ENCODE results near the gene APC. TPM values are rescaled to one million over a fixed set of nuclear protein-coding genes. Genes with fewer than 3 reads are reported as not detected.
"Not testable (repeated sequence)": the region's sequence is repeated elsewhere in the genome, so short reads cannot be mapped to it uniquely, and the experiment has no call there.

The APC gene
- total and polyA plus RNA-seq, 2 donors = 6.4 to 25.5 TPM

DNA sequence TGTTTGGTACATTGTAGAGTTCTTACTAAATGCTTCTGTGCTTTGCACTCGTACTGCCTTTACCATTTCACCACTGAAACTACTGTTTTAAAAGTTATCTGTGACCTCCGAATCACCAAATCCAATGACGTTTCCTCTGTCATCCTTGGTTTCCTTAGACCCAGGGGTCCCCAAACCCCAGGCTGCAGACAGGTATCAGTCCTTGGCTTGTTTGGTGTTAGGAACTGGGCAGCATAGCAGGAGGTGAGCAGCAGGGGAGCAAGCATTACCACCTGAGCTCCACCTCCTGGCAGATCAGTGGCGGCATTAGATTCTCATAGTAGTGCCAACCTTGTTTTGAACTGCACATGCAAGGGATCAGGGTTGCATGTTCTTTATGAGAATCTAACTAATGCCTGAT, 26.8 kb upstream of the APC start:
- no peak for DNase-seq (ENCODE audit: low read depth in 6 of 9, low spot score in 9 of 9)
- Histone ChIP-seq H3K9me3 (ENCODE audit: control insufficient read depth in 2 of 2, insufficient read depth in 1 of 2, low read length in 1 of 2) (no peaks in the 10 kb centered on the region), H3K4me1 (ENCODE audit: control insufficient read depth in 2 of 2, insufficient read depth in 2 of 2, low read length in 2 of 2) (peaks cover 17 to 24% of the 10 kb centered on the region in 2 donors), H3K36me3 (ENCODE audit: control insufficient read depth in 2 of 2, insufficient read depth in 2 of 2, low read length in 1 of 2) (no peaks in the 10 kb centered on the region), H3K27ac (ENCODE audit: low read depth in 1 of 2, low read length in 1 of 2) (no peak overlapping the region), H3K27me3 (ENCODE audit: control insufficient read depth in 2 of 2, insufficient read depth in 1 of 2, low read length in 1 of 2) (no peaks in the 10 kb centered on the region), H3K4me3 (ENCODE audit: low read length in 2 of 2) (no peak overlapping the region)
- 96% methylated on average over 4 of the region's 4 CpGs for WGBS

DNA sequence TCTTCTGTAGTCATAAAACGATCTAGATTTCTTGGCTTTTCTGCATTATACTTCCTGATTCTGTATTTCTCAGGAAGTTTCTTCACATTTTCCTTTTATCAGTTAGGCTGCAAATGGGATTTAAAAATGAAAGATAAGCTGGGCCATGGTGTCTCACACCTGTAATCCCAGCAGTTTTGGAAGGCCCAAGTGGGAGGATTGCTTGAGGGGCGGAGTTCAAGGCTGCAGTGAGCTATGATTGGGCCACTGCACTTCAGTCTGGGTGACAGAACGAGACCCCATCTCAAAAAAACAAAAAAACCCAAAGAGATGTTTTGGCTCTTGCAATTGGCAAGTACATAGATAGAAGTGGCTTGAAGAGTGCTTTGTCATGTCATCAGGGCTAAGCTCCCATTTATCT, 26.2 kb upstream of the APC start:
- Histone ChIP-seq H3K4me3 (ENCODE audit: low read length in 2 of 2) (no peak overlapping the region), H3K4me1 (ENCODE audit: control insufficient read depth in 2 of 2, insufficient read depth in 2 of 2, low read length in 2 of 2) (peaks cover 17 to 24% of the 10 kb centered on the region in 2 donors), H3K9me3 (ENCODE audit: control insufficient read depth in 2 of 2, insufficient read depth in 1 of 2, low read length in 1 of 2) (no peaks in the 10 kb centered on the region), H3K27ac (ENCODE audit: low read depth in 1 of 2, low read length in 1 of 2) (no peak overlapping the region), H3K27me3 (ENCODE audit: control insufficient read depth in 2 of 2, insufficient read depth in 1 of 2, low read length in 1 of 2) (no peaks in the 10 kb centered on the region), H3K36me3 (ENCODE audit: control insufficient read depth in 2 of 2, insufficient read depth in 2 of 2, low read length in 1 of 2) (no peaks in the 10 kb centered on the region)
- WGBS = 91% methylated on average over 3 of the region's 3 CpGs
- DNase-seq (ENCODE audit: low read depth in 6 of 9, low spot score in 9 of 9) = no peak

DNA sequence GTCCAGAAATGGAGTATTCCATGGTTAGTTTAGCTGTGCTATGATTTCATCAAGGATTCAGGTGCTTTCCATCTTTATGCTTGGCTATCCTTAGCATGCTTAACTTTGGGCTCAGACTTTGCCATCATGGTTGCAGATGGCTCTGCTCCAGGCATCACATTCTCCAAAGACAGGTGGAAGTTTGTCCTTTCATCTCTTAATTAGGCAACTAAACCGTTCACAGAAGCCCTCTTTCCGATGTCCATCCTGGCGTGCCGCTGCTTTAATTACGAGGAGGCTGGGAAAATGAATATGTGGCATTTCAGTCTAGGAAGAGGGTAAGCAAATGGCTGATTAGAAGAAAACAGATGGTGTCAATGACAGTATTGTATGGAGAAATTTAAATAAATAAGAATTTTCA, 24.5 kb upstream of the APC start:
- H3K36me3 ChIP-seq (ENCODE audit: control insufficient read depth in 2 of 2, insufficient read depth in 2 of 2, low read length in 1 of 2) = no peaks in the 10 kb centered on the region
- no peaks in the 10 kb centered on the region for H3K27me3 ChIP-seq (ENCODE audit: control insufficient read depth in 2 of 2, insufficient read depth in 1 of 2, low read length in 1 of 2)
- WGBS = 97% methylated on average over 5 of the region's 5 CpGs
- no peak for DNase-seq (ENCODE audit: low read depth in 6 of 9, low spot score in 9 of 9)
- no peak overlapping the region for H3K27ac ChIP-seq (ENCODE audit: low read depth in 1 of 2, low read length in 1 of 2)
- H3K4me1 ChIP-seq (ENCODE audit: control insufficient read depth in 2 of 2, insufficient read depth in 2 of 2, low read length in 2 of 2) = peaks cover 13 to 18% of the 10 kb centered on the region in 2 donors
- H3K9me3 ChIP-seq (ENCODE audit: control insufficient read depth in 2 of 2, insufficient read depth in 1 of 2, low read length in 1 of 2) = no peaks in the 10 kb centered on the region
- no peak overlapping the region for H3K4me3 ChIP-seq (ENCODE audit: low read length in 2 of 2)

DNA sequence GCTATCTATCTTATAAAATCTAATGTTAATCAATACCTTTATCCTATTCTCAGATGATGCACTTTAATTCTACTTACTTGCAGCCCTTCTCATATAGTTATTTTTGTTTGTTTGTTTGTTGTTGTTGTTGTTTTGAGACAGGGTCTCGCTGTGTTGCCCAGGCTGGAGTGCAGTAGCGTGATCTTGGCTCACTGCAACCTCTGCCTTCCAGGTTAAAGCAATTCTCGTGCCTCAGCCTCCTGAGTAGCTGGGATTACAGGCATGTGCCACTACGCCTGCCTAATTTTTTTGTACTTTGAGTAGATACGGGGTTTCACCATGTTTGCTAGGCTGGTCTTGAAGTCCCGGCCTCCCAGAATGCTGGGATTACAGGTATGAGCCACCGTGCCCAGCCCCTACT, 20.8 kb upstream of the APC start:
- not testable (repeated sequence) for H3K27ac ChIP-seq (ENCODE audit: low read depth in 1 of 2, low read length in 1 of 2); DNase-seq (ENCODE audit: low read depth in 6 of 9, low spot score in 9 of 9); H3K4me3 ChIP-seq (ENCODE audit: low read length in 2 of 2); H3K36me3 ChIP-seq (ENCODE audit: control insufficient read depth in 2 of 2, insufficient read depth in 2 of 2, low read length in 1 of 2); H3K4me1 ChIP-seq (ENCODE audit: control insufficient read depth in 2 of 2, insufficient read depth in 2 of 2, low read length in 2 of 2); H3K9me3 ChIP-seq (ENCODE audit: control insufficient read depth in 2 of 2, insufficient read depth in 1 of 2, low read length in 1 of 2); H3K27me3 ChIP-seq (ENCODE audit: control insufficient read depth in 2 of 2, insufficient read depth in 1 of 2, low read length in 1 of 2)
- 98% methylated on average over 7 of the region's 7 CpGs for WGBS

DNA sequence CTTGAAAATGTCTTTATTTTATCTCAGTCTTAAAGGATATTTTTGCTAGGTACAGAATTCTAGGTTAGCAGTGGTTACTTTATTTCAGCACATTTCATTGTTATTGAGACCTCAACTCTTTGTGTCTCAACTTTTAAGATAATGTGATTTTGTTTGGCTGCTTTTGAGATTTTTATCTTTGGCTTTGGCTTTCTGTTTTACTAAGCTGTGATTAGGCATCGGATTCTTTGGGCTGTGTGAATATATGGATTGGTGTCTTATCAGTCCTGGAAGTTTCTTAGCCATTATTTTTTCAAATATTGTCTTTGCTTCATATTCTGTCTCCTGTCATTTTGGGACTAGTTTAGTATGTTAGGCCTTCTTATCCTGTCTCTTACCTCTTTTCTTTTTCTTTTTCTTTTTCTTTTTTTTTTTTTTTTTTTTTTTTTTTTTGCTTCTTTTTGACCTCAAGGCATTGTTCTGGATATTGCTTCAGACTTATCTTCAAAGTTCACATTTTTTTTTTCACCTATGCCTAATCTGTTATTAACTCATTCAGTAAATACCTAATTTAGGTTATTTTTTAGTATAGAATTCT, 20.1 kb upstream of the APC start:
- Histone ChIP-seq H3K4me1 (ENCODE audit: control insufficient read depth in 2 of 2, insufficient read depth in 2 of 2, low read length in 2 of 2) (no peaks in the 10 kb centered on the region), H3K27ac (ENCODE audit: low read depth in 1 of 2, low read length in 1 of 2) (no peak overlapping the region), H3K36me3 (ENCODE audit: control insufficient read depth in 2 of 2, insufficient read depth in 2 of 2, low read length in 1 of 2) (no peaks in the 10 kb centered on the region), H3K27me3 (ENCODE audit: control insufficient read depth in 2 of 2, insufficient read depth in 1 of 2, low read length in 1 of 2) (no peaks in the 10 kb centered on the region), H3K9me3 (ENCODE audit: control insufficient read depth in 2 of 2, insufficient read depth in 1 of 2, low read length in 1 of 2) (no peaks in the 10 kb centered on the region), H3K4me3 (ENCODE audit: low read length in 2 of 2) (no peak overlapping the region)
- DNase-seq (ENCODE audit: low read depth in 6 of 9, low spot score in 9 of 9) = no peak
- 97% methylated on average over 1 of the region's 1 CpG for WGBS

DNA sequence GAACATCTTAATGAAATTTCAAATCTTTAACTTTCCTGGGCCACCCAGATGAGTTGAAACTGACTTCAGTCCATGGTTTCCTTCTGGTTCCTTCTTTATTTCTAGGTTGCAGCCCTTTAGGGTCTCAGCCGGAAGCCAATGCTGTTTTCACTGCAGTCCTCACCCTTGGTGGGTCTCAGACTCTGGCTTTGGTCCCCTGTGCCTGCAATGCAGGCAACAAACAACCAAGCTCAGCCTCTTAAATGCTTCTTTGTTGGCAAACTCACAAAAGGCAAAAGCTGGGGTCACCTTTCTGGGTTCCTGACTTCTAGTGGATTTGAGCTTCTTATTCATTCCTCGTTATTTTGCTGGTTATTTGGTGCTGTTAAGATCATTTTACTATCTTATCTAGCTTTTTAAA, 19.3 kb upstream of the APC start:
- Histone ChIP-seq H3K9me3 (ENCODE audit: control insufficient read depth in 2 of 2, insufficient read depth in 1 of 2, low read length in 1 of 2) (no peaks in the 10 kb centered on the region), H3K4me3 (ENCODE audit: low read length in 2 of 2) (no peak overlapping the region), H3K36me3 (ENCODE audit: control insufficient read depth in 2 of 2, insufficient read depth in 2 of 2, low read length in 1 of 2) (no peaks in the 10 kb centered on the region), H3K27me3 (ENCODE audit: control insufficient read depth in 2 of 2, insufficient read depth in 1 of 2, low read length in 1 of 2) (no peaks in the 10 kb centered on the region), H3K4me1 (ENCODE audit: control insufficient read depth in 2 of 2, insufficient read depth in 2 of 2, low read length in 2 of 2) (no peaks in the 10 kb centered on the region), H3K27ac (ENCODE audit: low read depth in 1 of 2, low read length in 1 of 2) (no peak overlapping the region)
- DNase-seq (ENCODE audit: low read depth in 6 of 9, low spot score in 9 of 9) = no peak
- 98% methylated on average over 2 of the region's 2 CpGs for WGBS

DNA sequence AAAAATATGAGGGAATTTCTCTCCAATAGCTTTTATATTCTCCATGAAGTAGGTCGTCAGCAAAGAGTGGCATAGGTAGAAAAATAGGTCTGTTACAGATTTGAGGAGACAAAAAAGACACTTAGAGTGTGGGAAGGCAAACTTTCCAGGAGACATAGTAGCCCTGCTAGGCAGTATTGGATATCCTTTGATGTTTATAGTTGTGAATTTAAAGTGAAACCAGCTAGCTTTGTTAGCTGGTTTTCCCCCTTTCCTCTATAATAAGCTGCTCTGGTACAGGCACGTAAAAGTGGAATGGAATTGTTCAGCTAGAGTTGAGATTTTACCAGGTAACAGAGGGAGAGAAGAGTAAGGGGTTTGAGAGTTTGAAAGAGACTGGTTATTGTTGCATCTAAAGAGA, 17.1 kb upstream of the APC start:
- H3K4me1 ChIP-seq (ENCODE audit: control insufficient read depth in 2 of 2, insufficient read depth in 2 of 2, low read length in 2 of 2) = no peaks in the 10 kb centered on the region
- H3K27ac ChIP-seq (ENCODE audit: low read depth in 1 of 2, low read length in 1 of 2) = no peak overlapping the region
- H3K27me3 ChIP-seq (ENCODE audit: control insufficient read depth in 2 of 2, insufficient read depth in 1 of 2, low read length in 1 of 2) = no peaks in the 10 kb centered on the region
- H3K4me3 ChIP-seq (ENCODE audit: low read length in 2 of 2) = no peak overlapping the region
- no peak for DNase-seq (ENCODE audit: low read depth in 6 of 9, low spot score in 9 of 9)
- 90% methylated on average over 2 of the region's 2 CpGs for WGBS
- H3K9me3 ChIP-seq (ENCODE audit: control insufficient read depth in 2 of 2, insufficient read depth in 1 of 2, low read length in 1 of 2) = no peaks in the 10 kb centered on the region
- H3K36me3 ChIP-seq (ENCODE audit: control insufficient read depth in 2 of 2, insufficient read depth in 2 of 2, low read length in 1 of 2) = no peaks in the 10 kb centered on the region

DNA sequence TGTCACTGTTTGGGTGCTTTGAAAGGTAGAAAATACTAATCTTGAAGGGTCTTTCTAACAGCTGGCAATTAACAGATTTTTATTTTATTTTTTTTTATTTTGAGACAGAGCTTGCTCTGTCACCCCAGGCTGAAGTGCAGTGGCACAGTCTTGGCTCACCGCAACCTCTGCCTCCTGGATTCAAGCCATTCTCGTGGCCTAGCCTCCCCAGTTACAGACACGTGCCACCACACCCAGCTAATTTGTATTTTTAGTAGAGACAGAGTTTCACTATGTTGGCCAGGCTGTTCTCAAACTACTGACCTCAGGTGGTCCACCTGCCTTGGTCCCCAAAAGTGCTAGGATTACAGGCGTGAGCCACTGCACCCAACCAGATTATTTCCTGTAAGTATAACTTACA, 12.8 kb upstream of the APC start:
- no peaks in the 10 kb centered on the region for H3K27me3 ChIP-seq (ENCODE audit: control insufficient read depth in 2 of 2, insufficient read depth in 1 of 2, low read length in 1 of 2)
- WGBS = 96% methylated on average over 4 of the region's 4 CpGs
- H3K9me3 ChIP-seq (ENCODE audit: control insufficient read depth in 2 of 2, insufficient read depth in 1 of 2, low read length in 1 of 2) = no peaks in the 10 kb centered on the region
- no peak overlapping the region for H3K4me3 ChIP-seq (ENCODE audit: low read length in 2 of 2)
- no peak overlapping the region for H3K27ac ChIP-seq (ENCODE audit: low read depth in 1 of 2, low read length in 1 of 2)
- no peak for DNase-seq (ENCODE audit: low read depth in 6 of 9, low spot score in 9 of 9)
- H3K36me3 ChIP-seq (ENCODE audit: control insufficient read depth in 2 of 2, insufficient read depth in 2 of 2, low read length in 1 of 2) = no peaks in the 10 kb centered on the region
- H3K4me1 ChIP-seq (ENCODE audit: control insufficient read depth in 2 of 2, insufficient read depth in 2 of 2, low read length in 2 of 2) = no peaks in the 10 kb centered on the region

DNA sequence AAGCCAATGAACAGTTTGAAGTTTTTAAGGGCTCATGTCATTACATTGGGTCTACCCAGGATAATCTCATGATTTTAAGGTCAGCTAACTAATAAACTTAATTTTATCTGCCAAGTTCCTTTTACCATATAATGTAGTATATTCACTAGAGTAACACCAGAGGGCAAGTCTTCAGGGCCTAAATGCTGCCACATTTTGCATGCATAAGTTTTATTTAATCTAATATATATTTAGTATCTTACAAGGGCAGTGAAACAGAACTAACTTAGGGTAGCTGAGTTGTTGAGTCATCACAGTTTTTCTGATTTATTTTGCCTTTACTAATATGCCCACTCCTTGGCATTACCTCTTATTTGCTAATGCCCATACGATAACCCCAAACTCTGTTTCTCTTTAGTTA, 8.1 kb upstream of the APC start:
- no peak overlapping the region for H3K27ac ChIP-seq (ENCODE audit: low read depth in 1 of 2, low read length in 1 of 2)
- no peaks in the 10 kb centered on the region for H3K4me1 ChIP-seq (ENCODE audit: control insufficient read depth in 2 of 2, insufficient read depth in 2 of 2, low read length in 2 of 2)
- no peaks in the 10 kb centered on the region for H3K9me3 ChIP-seq (ENCODE audit: control insufficient read depth in 2 of 2, insufficient read depth in 1 of 2, low read length in 1 of 2)
- DNase-seq (ENCODE audit: low read depth in 6 of 9, low spot score in 9 of 9) = no peak
- no peak overlapping the region for H3K4me3 ChIP-seq (ENCODE audit: low read length in 2 of 2)
- peaks cover 0 to 2% of the 10 kb centered on the region in 2 donors for H3K36me3 ChIP-seq (ENCODE audit: control insufficient read depth in 2 of 2, insufficient read depth in 2 of 2, low read length in 1 of 2)
- WGBS = 100% methylated on average over 1 of the region's 1 CpG
- no peaks in the 10 kb centered on the region for H3K27me3 ChIP-seq (ENCODE audit: control insufficient read depth in 2 of 2, insufficient read depth in 1 of 2, low read length in 1 of 2)

DNA sequence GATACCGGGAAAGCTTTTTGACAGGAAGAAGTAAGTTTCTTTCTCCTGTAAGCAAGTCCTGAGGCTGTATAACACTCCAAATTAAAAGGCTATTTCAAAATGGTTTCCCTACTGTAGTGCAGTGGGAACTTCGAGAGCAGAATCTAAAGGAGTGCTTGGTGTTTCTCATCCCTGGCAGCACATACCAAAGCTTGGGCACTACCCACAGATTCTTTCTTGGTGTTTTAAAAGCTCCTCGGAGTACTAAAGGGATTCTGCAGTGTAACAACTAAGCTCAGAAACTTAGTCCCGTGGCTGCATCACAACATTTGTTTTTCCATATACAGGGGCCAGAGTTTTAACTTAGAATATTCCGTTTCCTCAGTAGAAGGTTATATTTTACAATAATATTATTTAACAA, 5.6 kb upstream of the APC start:
- Histone ChIP-seq H3K36me3 (ENCODE audit: control insufficient read depth in 2 of 2, insufficient read depth in 2 of 2, low read length in 1 of 2) (peaks cover 0 to 2% of the 10 kb centered on the region in 2 donors), H3K27me3 (ENCODE audit: control insufficient read depth in 2 of 2, insufficient read depth in 1 of 2, low read length in 1 of 2) (no peaks in the 10 kb centered on the region), H3K4me1 (ENCODE audit: control insufficient read depth in 2 of 2, insufficient read depth in 2 of 2, low read length in 2 of 2) (no peaks in the 10 kb centered on the region), H3K27ac (ENCODE audit: low read depth in 1 of 2, low read length in 1 of 2) (no peak overlapping the region), H3K4me3 (ENCODE audit: low read length in 2 of 2) (no peak overlapping the region), H3K9me3 (ENCODE audit: control insufficient read depth in 2 of 2, insufficient read depth in 1 of 2, low read length in 1 of 2) (no peaks in the 10 kb centered on the region)
- WGBS = 99% methylated on average over 5 of the region's 5 CpGs
- no peak for DNase-seq (ENCODE audit: low read depth in 6 of 9, low spot score in 9 of 9)

All from thymus (tissue), 11 donors.